K562 (cell line): Measurements from ENCODE around the gene ZNHIT2. TPM values are rescaled to one million over a fixed set of nuclear protein-coding genes. Genes with fewer than 3 reads are reported as not detected.

ENCODE experiments used
- ATAC-seq: fragments of 200-7000 bp; cut with Tn5 transposase; 3 replicates; pipeline ENCODE4 v1.9.1; 2020; ENCODE audit warnings: moderate library complexity
- BruUV-seq: library from RNA; stranded (reverse); fragments of 400-500 nt; replicated peaks from 2 replicates; lab custom pipeline; 2021; lab: Mats Ljungman, UMichigan
- CTCF ChIA-PET: fragments of 300-600 bp; formaldehyde crosslinking; extraction: SDS; loops from one replicate; lab custom pipeline; 2021; ENCODE audit warnings: low intra/inter-chr PET ratio; lab: Yijun Ruan, JAX
- POLR2A ChIA-PET: fragments of 300-600, 350-650 bp; sonication (Branson Sonifier 250); formaldehyde crosslinking; extraction: SDS; loops from one replicate; lab custom pipeline; 2021; ENCODE audit warnings: antibody characterized with exemption, inconsistent platforms; lab: Yijun Ruan, JAX
- DNase-seq, 4 experiments: peaks; one replicate each; pipeline versions ENCODE4 v3.0.0 to v3.0.0-alpha.2; 2011 to 2018; ENCODE audit warnings: low spot score in 3 of 4, mixed read lengths in 3 of 4; ENCODE audit errors: extremely low read depth in 1 of 4
- FAIRE-seq: peaks from 2 replicates; lab custom pipeline; 2011; peaks lifted over from hg19 to GRCh38; lab: Jason Lieb, UNC
- H2AFZ ChIP-seq: 2 replicates; pipeline ENCODE4 v1.6.0; 2011; ENCODE audit warnings: low read depth, low read length, control low read depth, inconsistent platforms
- H3K27ac ChIP-seq: fragments of 200-600 bp; 3 replicates; pipeline ENCODE4 v1.8.0; 2011; ENCODE audit warnings: low read depth, mild to moderate bottlenecking, control low read depth, inconsistent platforms, low read length, moderate library complexity, mixed read lengths; ENCODE audit errors: extremely low read depth
- H3K27me3 ChIP-seq, 2 experiments: fragments of 300-600 bp in 1 of 2; 2 replicates in 1 of 2; 3 replicates in 1 of 2; pipeline versions ENCODE4 v1.6.0 to v1.8.0; 2011; ENCODE audit warnings: inconsistent platforms in 2 of 2, low read length in 2 of 2, mild to moderate bottlenecking in 1 of 2, mixed read lengths in 1 of 2, moderate library complexity in 1 of 2; ENCODE audit not compliant: control insufficient read depth in 2 of 2, insufficient read depth in 2 of 2
- H3K36me3 ChIP-seq: fragments of 300-600 bp; 3 replicates; pipeline ENCODE4 v1.8.0; 2011; ENCODE audit warnings: mild to moderate bottlenecking, low read length, inconsistent platforms; ENCODE audit not compliant: control insufficient read depth, insufficient read depth
- H3K4me1 ChIP-seq, 2 experiments: fragments of 200-600 bp in 1 of 2; replicated peaks in 1 of 2; 2 replicates in 1 of 2; 3 replicates in 1 of 2; pipeline versions ENCODE4 v1.5.1 to v1.8.0; 2011; ENCODE audit warnings: inconsistent platforms in 2 of 2, low read length in 2 of 2, mild to moderate bottlenecking in 1 of 2, mixed read lengths in 1 of 2, moderate library complexity in 1 of 2; ENCODE audit not compliant: control insufficient read depth in 2 of 2, insufficient read depth in 2 of 2
- H3K4me2 ChIP-seq: 2 replicates; pipeline ENCODE4 v1.6.1; 2011; ENCODE audit warnings: low read length, control low read depth, inconsistent platforms, mixed read lengths; ENCODE audit not compliant: insufficient read depth
- H3K4me3 ChIP-seq: fragments of 200-600 bp; sonication (generic), shearing (Covaris generic); 2 replicates; pipeline ENCODE4 v1.5.1; 2016; ENCODE audit warnings: control low read depth, inconsistent platforms
- H3K79me2 ChIP-seq: fragments of 200-600 bp; 3 replicates; pipeline ENCODE4 v1.8.0; 2011; ENCODE audit warnings: low read length, inconsistent platforms; ENCODE audit not compliant: control insufficient read depth, insufficient read depth
- H3K9ac ChIP-seq, 2 experiments: 2 replicates each; pipeline versions ENCODE4 v1.6.0 to v1.6.1; 2011; ENCODE audit warnings: low read depth in 2 of 2, low read length in 2 of 2, control low read depth in 1 of 2, inconsistent platforms in 1 of 2, mild to moderate bottlenecking in 1 of 2, mixed read lengths in 1 of 2; ENCODE audit not compliant: insufficient read depth in 1 of 2
- H3K9me1 ChIP-seq: one replicate; pipeline ENCODE4 v1.6.0; 2011; ENCODE audit warnings: inconsistent platforms, mild to moderate bottlenecking, low read length, moderate library complexity; ENCODE audit not compliant: control insufficient read depth, insufficient read depth
- H3K9me3 ChIP-seq: replicated peaks from 2 replicates; pipeline ENCODE4 v1.5.1; 2011; ENCODE audit warnings: low read depth, low read length, inconsistent platforms; ENCODE audit not compliant: control insufficient read depth, insufficient read depth
- H4K20me1 ChIP-seq: replicated peaks from 2 replicates; pipeline ENCODE4 v1.6.1; 2011; ENCODE audit warnings: low read length, inconsistent platforms, mixed read lengths; ENCODE audit not compliant: control insufficient read depth, insufficient read depth
- DPF2 ChIP-seq: fragments of 450-650 bp; IDR thresholded peaks from 2 replicates; pipeline ENCODE4 v1.6.1; 2016
- FOS ChIP-seq: IDR thresholded peaks from 3 replicates; pipeline ENCODE4 v1.6.1; 2011; ENCODE audit not compliant: insufficient read length; ENCODE audit errors: extremely low read depth
- HCFC1 ChIP-seq: IDR thresholded peaks from 2 replicates; pipeline ENCODE4 v1.6.1; 2012; ENCODE audit warnings: low read depth, low read length, improper control_type of control experiment
- NFYB ChIP-seq: IDR thresholded peaks from 2 replicates; pipeline ENCODE4 v1.6.1; 2011; ENCODE audit warnings: mild to moderate bottlenecking, moderate library complexity; ENCODE audit not compliant: insufficient read length; ENCODE audit errors: extremely low read depth
- PHF20 ChIP-seq: fragments of 450-650 bp; IDR thresholded peaks from 2 replicates; pipeline ENCODE4 v1.6.1; 2018; ENCODE audit not compliant: partially characterized antibody
- POLR2A ChIP-seq: fragments of 450-650 bp; conservative IDR thresholded peaks from 2 replicates; pipeline ENCODE4 v1.6.1; 2016
- RBFOX2 ChIP-seq: fragments of 200-400 bp; formaldehyde crosslinking; IDR thresholded peaks from 2 replicates; pipeline ENCODE4 v1.6.1; 2017; ENCODE audit warnings: low read depth, mild to moderate bottlenecking, low read length, moderate library complexity
- RBM14 ChIP-seq: fragments of 200-400 bp; formaldehyde crosslinking; IDR thresholded peaks from 2 replicates; pipeline ENCODE4 v1.6.1; 2018; ENCODE audit warnings: low read depth, mild to moderate bottlenecking, low read length, moderate library complexity, borderline replicate concordance; ENCODE audit not compliant: insufficient read depth
- RUNX1 ChIP-seq: sonication (generic); IDR thresholded peaks from 2 replicates; pipeline ENCODE4 v1.6.1; 2016; ENCODE audit warnings: antibody characterized with exemption, low read depth
- XRCC5 ChIP-seq: fragments of 200-400 bp; formaldehyde crosslinking; IDR thresholded peaks from 2 replicates; pipeline ENCODE4 v1.6.1; 2017; ENCODE audit warnings: low read depth, mild to moderate bottlenecking, low read length
- ZKSCAN3 ChIP-seq: fragments of 250-450 bp; sonication (Bioruptor Pico); IDR thresholded peaks from 2 replicates; pipeline ENCODE4 v1.4.0; 2020
- ZNF165 ChIP-seq: fragments of 250-450 bp; sonication (Bioruptor Pico); IDR thresholded peaks from 2 replicates; pipeline ENCODE4 v1.4.0; 2020; ENCODE audit warnings: borderline replicate concordance
- ZNF699 ChIP-seq: fragments of 250-450 bp; sonication (Bioruptor Pico); IDR thresholded peaks from 2 replicates; pipeline ENCODE4 v1.8.0; 2021; ENCODE audit warnings: mild to moderate bottlenecking, moderate library complexity; ENCODE audit not compliant: insufficient replicate concordance
- ZNF75A ChIP-seq: fragments of 450-650 bp; formaldehyde crosslinking; IDR thresholded peaks from 2 replicates; pipeline ENCODE4 v1.4.0; 2020; ENCODE audit warnings: mild to moderate bottlenecking
- WGBS: fragments of 100-300 bp; shearing (Covaris generic); methylation state at CpG from one replicate; pipeline ENCODE4 v1.1.6; 2016; ENCODE audit warnings: low coverage, mixed read lengths; ENCODE audit not compliant: insufficient coverage; ENCODE audit errors: missing lambda C conversion rate; 5-methylcytosine and 5-hydroxymethylcytosine counted together
- in situ Hi-C: fragments of 300-500 bp; cut with MboI; formaldehyde crosslinking; loops from 4 replicates; pipeline ENCODE4 v1.15.0; 2018; ENCODE audit warnings: inconsistent platforms, mixed read lengths
- intact Hi-C: fragments of 100-400 bp; cut with micrococcal nuclease; formaldehyde crosslinking; loops from 2 replicates; pipeline ENCODE4 v1.14.2; 2022
- polyA plus RNA-seq, 8 experiments: library from polyadenylated mRNA; depleted of rRNA in 4 of 8; stranded (reverse) in 5 of 8; unstranded in 3 of 8; fragments of >200 nt; fragmentation: Nextera tagmentation in 2 of 8; fragmentation: Illumina TruSeq in 1 of 8; extraction: Ambion mirVana in 2 of 8; extraction: Trizol in 1 of 8; gene quantifications; 2 replicates each; pipeline versions ENCODE4 v1.2.1 to v1.2.3, GENCODE V29; 2011 to 2014; ENCODE audit warnings: inconsistent platforms in 1 of 8, missing spikeins in 1 of 8
- total RNA-seq, 7 experiments: library from RNA; depleted of rRNA in 6 of 7; stranded (reverse); fragments of >200 nt in 6 of 7; fragmentation: Illumina TruSeq in 2 of 7; extraction: Trizol in 2 of 7; gene quantifications; 2 replicates each; pipeline versions ENCODE4 v1.2.1 to v1.2.3, GENCODE V29; 2011 to 2021; ENCODE audit warnings: low replicate concordance in 1 of 7
- TF ChIP-seq, protein P1 (sequence below): fragments of 450-650 bp; formaldehyde crosslinking; IDR thresholded peaks from 2 replicates; pipeline ENCODE4 v1.4.0; 2020; ENCODE audit warnings: mild to moderate bottlenecking, moderate library complexity
- TF ChIP-seq, protein P2 (sequence below): fragments of 250-450 bp; sonication (Bioruptor Pico); IDR thresholded peaks from 2 replicates; pipeline ENCODE4 v1.4.0; 2020

ZNHIT2 gene
- total and polyA plus RNA-seq, 9 of the 15 experiments (the other 6 are each of a cell fraction or from before 2014, with no cell fraction given) = 0.08 to 39.0 (median 2.5) TPM

DNA sequence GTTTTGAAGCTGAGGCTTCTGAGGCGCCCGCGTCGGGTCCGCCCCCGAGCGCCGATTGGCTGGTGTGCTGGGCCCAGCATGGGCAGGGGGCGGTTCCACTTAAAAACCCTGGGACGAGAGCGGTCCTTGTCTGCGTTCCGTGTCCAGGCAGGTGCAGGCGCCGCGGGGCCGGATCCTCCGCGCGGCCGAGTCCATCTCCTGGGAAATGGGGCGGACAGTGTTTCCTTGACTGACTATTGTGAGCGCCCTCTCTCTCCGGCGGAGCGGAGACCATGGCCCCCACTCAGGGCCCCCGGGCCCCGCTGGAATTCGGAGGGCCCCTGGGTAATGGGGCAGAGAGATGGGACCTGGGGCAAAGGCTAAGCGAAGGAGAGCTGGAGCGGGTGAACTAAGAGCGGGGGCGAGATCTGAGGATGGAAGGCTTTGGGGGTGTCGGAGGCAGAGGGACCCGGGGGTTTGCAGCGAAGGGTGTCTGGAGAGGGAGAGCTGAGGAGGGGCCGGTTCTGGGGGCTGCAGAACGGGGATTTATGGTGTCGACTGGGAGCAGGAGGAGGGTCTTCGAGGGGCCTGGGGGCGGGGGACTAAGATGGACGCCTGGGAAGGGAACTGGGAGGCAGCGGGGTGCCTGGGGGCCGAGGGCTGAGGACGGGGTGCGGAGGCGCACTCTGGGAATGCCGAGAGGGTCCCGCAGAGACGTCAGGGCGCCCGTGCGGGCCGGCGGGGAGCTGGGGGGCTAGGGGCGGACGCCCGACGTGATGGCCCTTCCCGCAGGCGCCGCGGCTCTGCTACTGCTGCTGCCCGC, 5.6 kb downstream of the ZNHIT2 start, which contains the start of gene TM7SF2:
TSS of gene TM7SF2 (plus strand) at position 129 of the 802 bp plus-strand sequence. CDS start at position 273, 144 bp downstream.
- Histone ChIP-seq H4K20me1 (no peaks in the 10 kb centered on the region), H3K4me1 (peaks cover 29 to 63% of the 10 kb centered on the region in 2 experiments), H3K4me3 (peak within 1 kb of the TSS; percentile 44), H3K9me3 (no peaks in the 10 kb centered on the region), H2AFZ (peak within 1 kb of the TSS; percentile 89), H3K9ac (peak within 1 kb of the TSS; percentile 78 to 89), H3K4me2 (peak within 1 kb of the TSS; percentile 93), H3K36me3 (peaks cover 39% of the 10 kb centered on the region), H3K27me3 (no peaks in the 10 kb centered on the region), H3K79me2 (peaks cover 21% of the 10 kb centered on the region), H3K9me1 (no peaks in the 10 kb centered on the region), H3K27ac (peak within 1 kb of the TSS; percentile 79)
- POLR2A ChIA-PET = interaction anchor here (0.6 to 7.2 kb wide), 24 partner anchors 8 to 333 kb away, joined by 3 to 92 read pairs (median 4); partner anchors contain the start of genes ARL2, CAPN1, FAU and GPHA2
- CTCF ChIA-PET = interaction anchor here (0.6 to 2.5 kb wide), 6 partner anchors 10 to 150 kb away, joined by 3 to 19 read pairs (median 4); partner anchors contain the start of genes ARL2, CAPN1, FAU and MRPL49
- intact Hi-C loops = loop anchor here (1.0 to 10.0 kb wide), 6 partner anchors 69 to 265 kb away; partner anchors contain the start of genes CAPN1 and CDC42EP2
- 2% methylated on average over 41 of the region's 64 CpGs for WGBS
- DNase-seq (peak; percentile 96 to 99 (median 98)), ATAC-seq (peak; percentile 90), FAIRE-seq (peak; percentile 95)
- BruUV-seq = no TSS peak
- in situ Hi-C loops = no loop called here
- TF ChIP-seq HCFC1 (peak; percentile 29), RBM14 (no peak), POLR2A (peak; percentile 88), ZKSCAN3 (CRISPR knock-in tag) (no peak), ZNF165 (CRISPR knock-in tag) (no peak), NFYB (peak; percentile 92), ZNF699 (CRISPR knock-in tag) (no peak), DPF2 (0 out of 2 replicates have a peak, but pooled peaks have one; percentile 29), XRCC5 (no peak), RBFOX2 (peak; percentile 93), FOS (peak; percentile 70), PHF20 (no peak), ZNF75A (CRISPR knock-in tag) (no peak), RUNX1 (no peak)
- TF ChIP-seq, protein P1, sequence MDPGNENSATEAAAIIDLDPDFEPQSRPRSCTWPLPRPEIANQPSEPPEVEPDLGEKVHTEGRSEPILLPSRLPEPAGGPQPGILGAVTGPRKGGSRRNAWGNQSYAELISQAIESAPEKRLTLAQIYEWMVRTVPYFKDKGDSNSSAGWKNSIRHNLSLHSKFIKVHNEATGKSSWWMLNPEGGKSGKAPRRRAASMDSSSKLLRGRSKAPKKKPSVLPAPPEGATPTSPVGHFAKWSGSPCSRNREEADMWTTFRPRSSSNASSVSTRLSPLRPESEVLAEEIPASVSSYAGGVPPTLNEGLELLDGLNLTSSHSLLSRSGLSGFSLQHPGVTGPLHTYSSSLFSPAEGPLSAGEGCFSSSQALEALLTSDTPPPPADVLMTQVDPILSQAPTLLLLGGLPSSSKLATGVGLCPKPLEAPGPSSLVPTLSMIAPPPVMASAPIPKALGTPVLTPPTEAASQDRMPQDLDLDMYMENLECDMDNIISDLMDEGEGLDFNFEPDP (CRISPR knock-in tag) = no peak
- TF ChIP-seq, protein P2, sequence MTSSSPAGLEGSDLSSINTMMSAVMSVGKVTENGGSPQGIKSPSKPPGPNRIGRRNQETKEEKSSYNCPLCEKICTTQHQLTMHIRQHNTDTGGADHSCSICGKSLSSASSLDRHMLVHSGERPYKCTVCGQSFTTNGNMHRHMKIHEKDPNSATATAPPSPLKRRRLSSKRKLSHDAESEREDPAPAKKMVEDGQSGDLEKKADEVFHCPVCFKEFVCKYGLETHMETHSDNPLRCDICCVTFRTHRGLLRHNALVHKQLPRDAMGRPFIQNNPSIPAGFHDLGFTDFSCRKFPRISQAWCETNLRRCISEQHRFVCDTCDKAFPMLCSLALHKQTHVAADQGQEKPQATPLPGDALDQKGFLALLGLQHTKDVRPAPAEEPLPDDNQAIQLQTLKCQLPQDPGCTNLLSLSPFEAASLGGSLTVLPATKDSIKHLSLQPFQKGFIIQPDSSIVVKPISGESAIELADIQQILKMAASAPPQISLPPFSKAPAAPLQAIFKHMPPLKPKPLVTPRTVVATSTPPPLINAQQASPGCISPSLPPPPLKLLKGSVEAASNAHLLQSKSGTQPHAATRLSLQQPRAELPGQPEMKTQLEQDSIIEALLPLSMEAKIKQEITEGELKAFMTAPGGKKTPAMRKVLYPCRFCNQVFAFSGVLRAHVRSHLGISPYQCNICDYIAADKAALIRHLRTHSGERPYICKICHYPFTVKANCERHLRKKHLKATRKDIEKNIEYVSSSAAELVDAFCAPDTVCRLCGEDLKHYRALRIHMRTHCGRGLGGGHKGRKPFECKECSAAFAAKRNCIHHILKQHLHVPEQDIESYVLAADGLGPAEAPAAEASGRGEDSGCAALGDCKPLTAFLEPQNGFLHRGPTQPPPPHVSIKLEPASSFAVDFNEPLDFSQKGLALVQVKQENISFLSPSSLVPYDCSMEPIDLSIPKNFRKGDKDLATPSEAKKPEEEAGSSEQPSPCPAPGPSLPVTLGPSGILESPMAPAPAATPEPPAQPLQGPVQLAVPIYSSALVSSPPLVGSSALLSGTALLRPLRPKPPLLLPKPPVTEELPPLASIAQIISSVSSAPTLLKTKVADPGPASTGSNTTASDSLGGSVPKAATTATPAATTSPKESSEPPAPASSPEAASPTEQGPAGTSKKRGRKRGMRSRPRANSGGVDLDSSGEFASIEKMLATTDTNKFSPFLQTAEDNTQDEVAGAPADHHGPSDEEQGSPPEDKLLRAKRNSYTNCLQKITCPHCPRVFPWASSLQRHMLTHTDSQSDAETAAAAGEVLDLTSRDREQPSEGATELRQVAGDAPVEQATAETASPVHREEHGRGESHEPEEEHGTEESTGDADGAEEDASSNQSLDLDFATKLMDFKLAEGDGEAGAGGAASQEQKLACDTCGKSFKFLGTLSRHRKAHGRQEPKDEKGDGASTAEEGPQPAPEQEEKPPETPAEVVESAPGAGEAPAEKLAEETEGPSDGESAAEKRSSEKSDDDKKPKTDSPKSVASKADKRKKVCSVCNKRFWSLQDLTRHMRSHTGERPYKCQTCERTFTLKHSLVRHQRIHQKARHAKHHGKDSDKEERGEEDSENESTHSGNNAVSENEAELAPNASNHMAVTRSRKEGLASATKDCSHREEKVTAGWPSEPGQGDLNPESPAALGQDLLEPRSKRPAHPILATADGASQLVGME (CRISPR knock-in tag) = no peak
